HUES64 (cell line): ENCODE results near the gene GPR137C. TPM values are rescaled to one million over a fixed set of nuclear protein-coding genes. Genes with fewer than 3 reads are reported as not detected.

Experiments
- H3K27ac ChIP-seq: 2 replicates; pipeline ENCODE4 v1.7.0; 2013; ENCODE audit warnings: low read depth, low read length, inconsistent platforms
- H3K27me3 ChIP-seq: 2 replicates; pipeline ENCODE4 v1.6.1; 2013; ENCODE audit warnings: mild to moderate bottlenecking, low read length; ENCODE audit not compliant: insufficient read depth
- H3K36me3 ChIP-seq: 2 replicates; pipeline ENCODE4 v1.6.1; 2013; ENCODE audit warnings: mild to moderate bottlenecking, low read length; ENCODE audit not compliant: insufficient read depth
- H3K4me1 ChIP-seq: 2 replicates; pipeline ENCODE4 v1.6.1; 2013; ENCODE audit warnings: mild to moderate bottlenecking, low read length, moderate library complexity; ENCODE audit not compliant: insufficient read depth
- H3K4me3 ChIP-seq: 2 replicates; pipeline ENCODE4 v1.5.1; 2013; ENCODE audit warnings: mild to moderate bottlenecking, low read length, moderate library complexity
- H3K9ac ChIP-seq: 2 replicates; pipeline ENCODE4 v1.6.1; 2013; ENCODE audit warnings: mild to moderate bottlenecking, low read depth, low read length
- H3K9me3 ChIP-seq: 2 replicates; pipeline ENCODE4 v1.6.1; 2013; ENCODE audit warnings: low read depth, low read length; ENCODE audit not compliant: insufficient read depth
- WGBS: fragments of 150-250, 120-280 bp; methylation state at CpG from one replicate; pipeline ENCODE4 v1.1.7; 2013; ENCODE audit warnings: missing lambda C conversion rate; 5-methylcytosine and 5-hydroxymethylcytosine counted together
- polyA plus RNA-seq, 2 experiments: library from polyadenylated mRNA; stranded (reverse); fragments of 50-300 nt; gene quantifications; one replicate each; pipeline ENCODE4 v1.2.3, GENCODE V29; 2013

Gene GPR137C, protein sequence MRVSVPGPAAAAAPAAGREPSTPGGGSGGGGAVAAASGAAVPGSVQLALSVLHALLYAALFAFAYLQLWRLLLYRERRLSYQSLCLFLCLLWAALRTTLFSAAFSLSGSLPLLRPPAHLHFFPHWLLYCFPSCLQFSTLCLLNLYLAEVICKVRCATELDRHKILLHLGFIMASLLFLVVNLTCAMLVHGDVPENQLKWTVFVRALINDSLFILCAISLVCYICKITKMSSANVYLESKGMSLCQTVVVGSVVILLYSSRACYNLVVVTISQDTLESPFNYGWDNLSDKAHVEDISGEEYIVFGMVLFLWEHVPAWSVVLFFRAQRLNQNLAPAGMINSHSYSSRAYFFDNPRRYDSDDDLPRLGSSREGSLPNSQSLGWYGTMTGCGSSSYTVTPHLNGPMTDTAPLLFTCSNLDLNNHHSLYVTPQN
- 2.4 TPM for polyA plus RNA-seq (2013, experiment 1 of 2)
- polyA plus RNA-seq (2013, experiment 2 of 2): 2.2 TPM

DNA sequence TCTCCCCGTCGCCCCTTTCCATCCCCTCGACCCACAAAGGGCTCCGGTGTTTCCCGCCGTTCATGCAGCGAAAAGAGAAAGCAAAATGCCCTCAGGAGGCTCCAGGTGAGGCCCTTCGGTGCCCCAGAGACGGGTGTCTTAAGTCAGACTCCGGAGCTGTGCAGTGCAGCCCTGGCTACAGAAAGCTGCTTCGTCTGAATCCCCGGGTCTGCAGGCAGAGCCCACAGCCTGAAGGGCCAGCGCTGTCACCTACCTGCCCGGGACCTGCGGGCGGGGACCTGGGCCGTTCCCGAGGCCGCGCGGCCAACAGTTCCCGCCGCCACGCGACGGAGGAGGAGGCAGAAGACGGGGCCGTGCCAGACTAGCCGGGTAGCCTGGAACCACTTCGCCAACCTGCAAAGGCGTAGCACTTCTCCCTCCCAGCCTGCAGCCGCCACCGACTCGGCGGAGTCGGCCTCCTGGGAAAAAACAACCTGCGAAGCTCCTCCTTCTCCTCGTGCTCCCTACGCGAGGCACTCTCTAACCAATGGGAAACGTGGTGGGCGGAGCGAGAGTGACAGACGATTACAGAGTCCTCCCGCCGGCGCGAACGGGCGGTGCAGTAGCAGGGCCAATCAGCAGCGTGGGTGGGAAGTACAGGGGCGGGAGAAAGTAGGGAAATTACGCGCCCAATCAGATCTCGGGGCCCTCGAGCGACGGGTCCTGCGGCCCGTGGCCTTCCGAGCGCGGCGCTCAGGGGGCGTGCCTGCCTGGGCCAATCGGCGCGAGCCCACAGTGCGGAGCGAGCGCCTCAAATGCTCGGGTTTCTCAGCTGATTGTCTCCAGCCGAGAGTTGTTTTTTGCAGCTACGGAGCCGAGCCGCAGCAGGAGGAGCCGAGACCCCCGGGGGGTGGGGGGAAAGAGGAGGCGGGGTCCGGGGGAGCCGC, at the start of gene GPR137C, which contains the start of gene TXNDC16:
Gene GPR137C, plus strand, starts transcription at position 774 of the 926 bp plus-strand sequence. CDS start 312 bp downstream, outside the sequence.
Gene TXNDC16, minus strand, starts transcription at position 443 of the 926 bp plus-strand sequence. CDS start 8,948 bp downstream, outside the sequence.
- Histone ChIP-seq H3K9me3 (no peaks in the 10 kb centered on the region), H3K4me3 (peak within 1 kb of the TSS; percentile 95), H3K9ac (peak within 1 kb of the TSS; percentile 80), H3K36me3 (no peaks in the 10 kb centered on the region), H3K27me3 (peaks cover 17% of the 10 kb centered on the region), H3K27ac (peak within 1 kb of the TSS; percentile 75), H3K4me1 (peaks cover 9% of the 10 kb centered on the region; the same call in 1 of the 2 replicates)
- WGBS: under 1% methylated on average over 81 of the region's 81 CpGs

DNA sequence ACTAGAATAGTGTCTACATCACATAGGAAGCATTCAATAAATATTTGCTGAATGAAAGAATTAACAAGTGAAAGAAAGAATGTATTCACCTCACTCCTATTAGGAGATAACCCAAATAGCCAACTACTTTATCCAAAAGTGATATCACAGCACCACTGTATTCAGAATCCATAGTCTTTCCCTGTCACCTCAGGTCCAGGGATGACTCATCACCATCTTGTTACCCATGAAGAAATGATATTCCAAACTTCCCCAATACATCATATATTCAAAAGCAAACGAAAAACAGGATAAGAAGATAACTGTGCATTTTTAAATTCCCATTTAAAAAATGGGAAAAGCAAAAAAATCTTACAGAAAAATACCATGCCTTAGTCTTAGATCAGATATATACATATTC, 39.4 kb upstream of the GPR137C start:
- H3K9me3 ChIP-seq: no peaks in the 10 kb centered on the region
- no peaks in the 10 kb centered on the region for H3K36me3 ChIP-seq
- H3K4me3 ChIP-seq: no peak overlapping the region
- H3K9ac ChIP-seq: no peak overlapping the region
- peaks cover 11% of the 10 kb centered on the region for H3K4me1 ChIP-seq
- H3K27me3 ChIP-seq: no peaks in the 10 kb centered on the region
- H3K27ac ChIP-seq: no peak overlapping the region
- 80% methylated on average over 1 of the region's 1 CpG for WGBS

GRCh38 chr14:52514046-52514811, 38.4 kb upstream of the GPR137C start:
- no peaks in the 10 kb centered on the region for H3K36me3 ChIP-seq
- H3K9me3 ChIP-seq: no peaks in the 10 kb centered on the region
- H3K4me1 ChIP-seq: peaks cover 11% of the 10 kb centered on the region
- H3K27ac ChIP-seq: no peak overlapping the region
- no peaks in the 10 kb centered on the region for H3K27me3 ChIP-seq
- WGBS: 87% methylated on average over 3 of the region's 4 CpGs
- H3K9ac ChIP-seq: no peak overlapping the region
- H3K4me3 ChIP-seq: no peak overlapping the region

DNA sequence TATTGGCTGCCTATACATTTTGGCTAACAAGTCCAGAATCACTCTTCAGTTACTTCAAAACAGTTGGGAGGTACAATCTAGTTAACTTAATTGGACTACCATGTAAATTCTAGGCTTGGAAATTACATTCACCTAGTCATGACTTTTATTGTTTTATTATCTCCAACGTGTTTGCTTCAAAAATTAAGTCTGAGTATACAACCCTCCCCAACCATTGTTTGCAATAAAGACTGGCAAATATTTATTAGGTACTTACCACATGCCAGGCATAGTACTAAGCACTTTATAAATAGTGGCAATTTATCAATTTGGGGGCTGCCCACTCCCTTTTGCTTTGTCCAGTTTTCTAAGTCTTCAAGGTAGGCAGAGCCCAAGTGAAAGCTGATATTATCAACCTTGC, 30.6 kb upstream of the GPR137C start:
- H3K9ac ChIP-seq: no peak overlapping the region
- H3K27ac ChIP-seq: no peak overlapping the region
- no peak overlapping the region for H3K4me3 ChIP-seq
- no peaks in the 10 kb centered on the region for H3K9me3 ChIP-seq
- H3K36me3 ChIP-seq: no peaks in the 10 kb centered on the region
- no peaks in the 10 kb centered on the region for H3K4me1 ChIP-seq
- WGBS: 94% methylated on average over 1 of the region's 1 CpG
- no peaks in the 10 kb centered on the region for H3K27me3 ChIP-seq

DNA sequence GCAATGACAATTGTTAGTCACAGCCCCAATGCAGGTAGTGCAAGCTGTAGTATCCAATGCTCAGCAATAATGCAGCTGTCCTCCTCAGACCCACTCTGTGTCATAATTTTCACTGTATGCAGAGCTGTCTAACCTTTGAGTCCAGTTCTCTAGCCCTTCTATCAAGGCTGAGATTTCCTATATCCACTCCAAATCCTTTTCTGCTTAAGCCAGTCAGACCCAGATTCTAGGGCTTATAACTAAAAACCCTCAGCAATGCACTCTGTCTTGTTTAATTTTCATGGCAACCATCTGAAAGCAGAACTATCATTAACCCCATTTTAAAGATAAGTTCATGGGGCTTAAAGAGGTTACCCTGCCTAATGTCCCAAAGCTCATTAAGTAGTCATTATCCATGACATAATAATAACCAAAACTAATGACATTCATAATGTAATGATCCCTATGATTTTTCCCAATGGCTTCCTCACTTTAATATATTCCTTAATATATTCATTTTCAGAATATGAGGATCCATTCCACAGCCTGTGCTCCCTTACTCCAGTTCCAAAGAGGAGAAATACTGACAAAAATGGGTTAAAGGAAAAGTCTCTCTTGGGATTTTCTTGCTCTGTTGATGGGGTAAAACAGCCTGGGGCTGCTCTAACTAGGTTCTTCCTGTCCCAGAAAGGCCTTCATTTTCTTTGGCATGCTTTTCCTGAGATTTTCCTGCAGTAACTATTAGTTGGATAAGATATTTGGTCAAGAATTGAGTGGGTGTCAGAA, 29.9 kb upstream of the GPR137C start:
- H3K36me3 ChIP-seq: no peaks in the 10 kb centered on the region
- H3K9me3 ChIP-seq: no peaks in the 10 kb centered on the region
- no peaks in the 10 kb centered on the region for H3K27me3 ChIP-seq
- H3K4me3 ChIP-seq: no peak overlapping the region
- H3K4me1 ChIP-seq: no peaks in the 10 kb centered on the region
- H3K9ac ChIP-seq: no peak overlapping the region
- H3K27ac ChIP-seq: no peak overlapping the region

- Histone ChIP-seq H3K4me3 (no peak overlapping the region), H3K4me1 (no peaks in the 10 kb centered on the region), H3K27ac (no peak overlapping the region), H3K27me3 (no peaks in the 10 kb centered on the region), H3K36me3 (no peaks in the 10 kb centered on the region), H3K9me3 (no peaks in the 10 kb centered on the region), H3K9ac (no peak overlapping the region)
- WGBS: 95% methylated on average over 2 of the region's 4 CpGs
Measured at GRCh38 chr14:52527052-52527451, 25.6 kb upstream of the GPR137C start.

DNA sequence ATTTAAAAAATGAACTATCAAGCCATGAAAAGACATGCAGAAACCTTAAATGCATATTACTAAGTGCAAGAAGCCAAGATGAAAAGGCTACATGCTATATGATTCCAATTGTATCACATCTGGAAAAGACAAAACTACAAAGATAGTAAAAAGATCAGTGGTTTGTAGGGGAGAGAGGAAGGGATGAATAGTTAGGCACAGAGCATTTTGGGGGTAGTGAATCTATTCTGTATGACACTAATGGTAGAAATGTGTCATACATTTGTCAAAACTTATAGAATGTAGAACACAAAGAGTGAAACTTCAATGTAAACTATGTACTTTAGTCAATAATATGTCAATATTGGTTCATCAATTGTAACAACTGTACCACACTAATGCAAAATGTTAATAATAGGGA, 21.2 kb upstream of the GPR137C start:
- Histone ChIP-seq H3K4me3 (no peak overlapping the region), H3K4me1 (no peaks in the 10 kb centered on the region), H3K27ac (no peak overlapping the region), H3K27me3 (no peaks in the 10 kb centered on the region), H3K9ac (no peak overlapping the region), H3K36me3 (peaks cover 17% of the 10 kb centered on the region), H3K9me3 (no peaks in the 10 kb centered on the region)

GRCh38 chr14:52536269-52536668, 16.4 kb upstream of the GPR137C start:
- H3K9ac ChIP-seq: no peak overlapping the region
- WGBS: 90% methylated on average over 2 of the region's 3 CpGs
- H3K4me1 ChIP-seq: peaks cover 10% of the 10 kb centered on the region
- no peaks in the 10 kb centered on the region for H3K27me3 ChIP-seq
- no peak overlapping the region for H3K4me3 ChIP-seq
- H3K9me3 ChIP-seq: no peaks in the 10 kb centered on the region
- peaks cover 25% of the 10 kb centered on the region for H3K36me3 ChIP-seq
- H3K27ac ChIP-seq: no peak overlapping the region

- Histone ChIP-seq H3K9ac (no peak overlapping the region), H3K4me1 (peaks cover 10% of the 10 kb centered on the region), H3K4me3 (no peak overlapping the region), H3K9me3 (no peaks in the 10 kb centered on the region), H3K36me3 (peaks cover 28% of the 10 kb centered on the region), H3K27ac (no peak overlapping the region), H3K27me3 (no peaks in the 10 kb centered on the region)
- 58% methylated on average over 1 of the region's 2 CpGs for WGBS
Measured at GRCh38 chr14:52538623-52539022, 14.0 kb upstream of the GPR137C start.
